Stimulated activated CD8-positive, alpha-beta memory T cell treated with anti-CD3 and anti-CD28 coated beads, Interleukin-4, amount 100 ng/mL, for 24 hours (primary cell): ENCODE results near the gene HSBP1.

ENCODE experiments used
- DNase-seq: peaks from one replicate; pipeline ENCODE4 v3.0.0-alpha.2; 2020; ENCODE audit warnings: low read depth

Gene HSBP1

GRCh38 chr16:83840060-83840617 is 32.4 kb downstream of the HSBP1 start:
- DNase-seq = no peak

- no peak for DNase-seq
These were observed 34.5 kb downstream of the HSBP1 start for GRCh38 chr16:83842291-83842690.

GRCh38 chr16:83842756-83843507 is 35.2 kb downstream of the HSBP1 start:
- no peak for DNase-seq

GRCh38 chr16:83843657-83844056 is 35.9 kb downstream of the HSBP1 start:
- no peak for DNase-seq

GRCh38 chr16:83845263-83845662 is 37.5 kb downstream of the HSBP1 start:
- no peak for DNase-seq

GRCh38 chr16:83847371-83848225 is 39.8 kb downstream of the HSBP1 start:
- no peak for DNase-seq

GRCh38 chr16:83849421-83849820 is 41.6 kb downstream of the HSBP1 start:
- no peak for DNase-seq

- DNase-seq = no peak
These were observed 43.2 kb downstream of the HSBP1 start for GRCh38 chr16:83850947-83851346.

GRCh38 chr16:83851473-83851872 is 43.7 kb downstream of the HSBP1 start:
- no peak for DNase-seq

- no peak for DNase-seq
These were observed 45.0 kb downstream of the HSBP1 start for GRCh38 chr16:83852774-83853173.

- no peak for DNase-seq
These were observed 46.1 kb downstream of the HSBP1 start for GRCh38 chr16:83853834-83854233.

- DNase-seq = no peak
These were observed 46.6 kb downstream of the HSBP1 start for GRCh38 chr16:83854420-83854819.

GRCh38 chr16:83856792-83857191 is 49.0 kb downstream of the HSBP1 start:
- no peak for DNase-seq

- no peak for DNase-seq
These were observed 51.5 kb downstream of the HSBP1 start for GRCh38 chr16:83859265-83859664.

- no peak for DNase-seq
These were observed 54.9 kb downstream of the HSBP1 start for GRCh38 chr16:83862661-83863060.

GRCh38 chr16:83863682-83864081 is 55.9 kb downstream of the HSBP1 start:
- DNase-seq = no peak
